ENCODE data around the gene CD96.

DNA sequence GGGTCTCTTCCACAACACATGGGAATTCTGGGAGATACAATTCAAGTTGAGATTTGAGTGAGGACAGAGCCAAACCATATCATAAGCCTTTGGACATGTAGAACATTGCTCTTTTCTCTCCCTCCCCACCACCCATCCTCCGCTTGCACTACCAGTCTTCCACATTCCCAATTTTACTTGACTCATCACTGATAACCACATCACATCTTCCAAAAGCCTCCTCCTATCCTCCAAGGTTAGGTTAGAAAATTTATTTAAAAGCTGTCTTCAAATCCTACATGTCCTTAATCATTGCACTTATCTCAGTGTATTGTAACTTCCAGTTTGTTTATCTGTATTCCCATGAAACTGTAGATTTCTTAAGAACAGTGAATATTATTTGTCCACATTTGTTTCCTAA is 42.7 kb downstream of the CD96 start:
- TF ChIP-seq RAD21 (IDR thresholded peaks at IDR 0.05; ENCODE audit: low read depth) (no peak), ZBTB7A (IDR thresholded peaks at IDR 0.05; ENCODE audit: low read depth) (no peak), TAF1 (IDR thresholded peaks at IDR 0.05; ENCODE audit: low read depth) (no peak), NFIC (IDR thresholded peaks at IDR 0.05) (no peak), EP300 (IDR thresholded peaks at IDR 0.05; ENCODE audit: borderline replicate concordance) (no peak), CREB1 (IDR thresholded peaks at IDR 0.05; ENCODE audit: low read depth) (no peak), TEAD4 (IDR thresholded peaks at IDR 0.05) (no peak), TCF12 (IDR thresholded peaks at IDR 0.05; ENCODE audit: low read depth) (no peak)
- TF ChIP-seq, protein P1, sequence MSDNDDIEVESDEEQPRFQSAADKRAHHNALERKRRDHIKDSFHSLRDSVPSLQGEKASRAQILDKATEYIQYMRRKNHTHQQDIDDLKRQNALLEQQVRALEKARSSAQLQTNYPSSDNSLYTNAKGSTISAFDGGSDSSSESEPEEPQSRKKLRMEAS (IDR thresholded peaks at IDR 0.05): no peak
- TF ChIP-seq, protein P2, sequence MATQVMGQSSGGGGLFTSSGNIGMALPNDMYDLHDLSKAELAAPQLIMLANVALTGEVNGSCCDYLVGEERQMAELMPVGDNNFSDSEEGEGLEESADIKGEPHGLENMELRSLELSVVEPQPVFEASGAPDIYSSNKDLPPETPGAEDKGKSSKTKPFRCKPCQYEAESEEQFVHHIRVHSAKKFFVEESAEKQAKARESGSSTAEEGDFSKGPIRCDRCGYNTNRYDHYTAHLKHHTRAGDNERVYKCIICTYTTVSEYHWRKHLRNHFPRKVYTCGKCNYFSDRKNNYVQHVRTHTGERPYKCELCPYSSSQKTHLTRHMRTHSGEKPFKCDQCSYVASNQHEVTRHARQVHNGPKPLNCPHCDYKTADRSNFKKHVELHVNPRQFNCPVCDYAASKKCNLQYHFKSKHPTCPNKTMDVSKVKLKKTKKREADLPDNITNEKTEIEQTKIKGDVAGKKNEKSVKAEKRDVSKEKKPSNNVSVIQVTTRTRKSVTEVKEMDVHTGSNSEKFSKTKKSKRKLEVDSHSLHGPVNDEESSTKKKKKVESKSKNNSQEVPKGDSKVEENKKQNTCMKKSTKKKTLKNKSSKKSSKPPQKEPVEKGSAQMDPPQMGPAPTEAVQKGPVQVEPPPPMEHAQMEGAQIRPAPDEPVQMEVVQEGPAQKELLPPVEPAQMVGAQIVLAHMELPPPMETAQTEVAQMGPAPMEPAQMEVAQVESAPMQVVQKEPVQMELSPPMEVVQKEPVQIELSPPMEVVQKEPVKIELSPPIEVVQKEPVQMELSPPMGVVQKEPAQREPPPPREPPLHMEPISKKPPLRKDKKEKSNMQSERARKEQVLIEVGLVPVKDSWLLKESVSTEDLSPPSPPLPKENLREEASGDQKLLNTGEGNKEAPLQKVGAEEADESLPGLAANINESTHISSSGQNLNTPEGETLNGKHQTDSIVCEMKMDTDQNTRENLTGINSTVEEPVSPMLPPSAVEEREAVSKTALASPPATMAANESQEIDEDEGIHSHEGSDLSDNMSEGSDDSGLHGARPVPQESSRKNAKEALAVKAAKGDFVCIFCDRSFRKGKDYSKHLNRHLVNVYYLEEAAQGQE (IDR thresholded peaks at IDR 0.05; ENCODE audit: low read depth): no peak
